ENCODE results near the gene SH2D1B.

GRCh38 chr1:162363823-162364222, 48.1 kb downstream of the SH2D1B start:
- TF ChIP-seq CTCF (conservative IDR thresholded peaks at IDR 0.05; ENCODE audit: low read depth, low read length) (no peak), EZH2 (IDR thresholded peaks at IDR 0.05; ENCODE audit: borderline replicate concordance, low read depth, low read length, poor library complexity, severe bottlenecking) (no peak)
